GM18873 (cell line): ENCODE measurements around the gene NUP214.
"Not testable (repeated sequence)": the region's sequence is repeated elsewhere in the genome, so short reads cannot be mapped to it uniquely, and the experiment has no call there.

Experiments used
- ATAC-seq: cut with Tn5 transposase; IDR thresholded peaks from one replicate; pipeline ENCODE4 v1.9.1; 2021; ENCODE audit warnings: mild to moderate bottlenecking, moderate library complexity, moderate number of reproducible peaks; ENCODE audit not compliant: unreplicated experiment, low FRiP score

The NUP214 gene

GRCh38 chr9:131115360-131115742, 10.0 kb upstream of the NUP214 start:
- not testable (repeated sequence) for ATAC-seq

DNA sequence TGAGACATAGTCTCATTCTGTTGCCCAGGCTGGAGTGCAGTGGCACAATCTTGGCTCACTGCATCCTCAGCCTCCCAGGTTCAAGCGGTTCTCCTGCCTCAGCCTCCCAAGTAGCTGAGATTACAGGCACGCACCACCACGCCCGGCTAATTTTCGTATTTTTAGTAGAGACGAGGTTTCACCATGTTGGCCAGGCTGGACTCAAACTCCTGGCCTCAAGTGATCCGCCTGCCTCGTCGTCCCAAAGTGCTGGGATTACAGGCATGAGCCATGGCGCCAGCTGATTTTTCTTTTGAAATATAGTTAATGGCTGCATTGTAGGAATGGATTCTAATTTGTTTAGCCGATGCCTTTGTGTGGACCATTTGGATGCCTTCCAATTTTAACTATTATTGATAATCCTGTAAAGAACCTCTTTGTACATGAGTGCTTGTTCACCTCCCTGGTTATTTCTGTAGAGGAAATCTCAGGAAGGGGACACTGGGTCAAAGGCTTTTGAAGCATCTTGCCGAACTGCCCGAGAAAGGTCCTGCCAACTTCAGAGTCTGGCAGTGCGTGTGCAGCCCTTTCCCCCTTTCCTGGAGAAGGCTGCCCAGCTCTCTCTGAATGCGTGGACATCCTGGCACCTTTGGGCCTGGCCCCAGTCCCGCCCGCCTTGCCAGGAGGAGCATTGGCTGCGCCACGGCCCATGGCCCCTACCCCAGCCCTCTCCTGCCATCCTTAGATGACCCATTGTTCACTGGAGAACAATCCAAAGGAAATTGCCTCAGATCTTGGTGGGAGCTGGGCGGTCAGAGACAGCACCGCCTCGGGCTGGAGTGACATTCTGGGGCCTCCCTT, 8.9 kb upstream of the NUP214 start:
- no peak for ATAC-seq

GRCh38 chr9:131117121-131117761, 8.1 kb upstream of the NUP214 start:
- no peak for ATAC-seq

DNA sequence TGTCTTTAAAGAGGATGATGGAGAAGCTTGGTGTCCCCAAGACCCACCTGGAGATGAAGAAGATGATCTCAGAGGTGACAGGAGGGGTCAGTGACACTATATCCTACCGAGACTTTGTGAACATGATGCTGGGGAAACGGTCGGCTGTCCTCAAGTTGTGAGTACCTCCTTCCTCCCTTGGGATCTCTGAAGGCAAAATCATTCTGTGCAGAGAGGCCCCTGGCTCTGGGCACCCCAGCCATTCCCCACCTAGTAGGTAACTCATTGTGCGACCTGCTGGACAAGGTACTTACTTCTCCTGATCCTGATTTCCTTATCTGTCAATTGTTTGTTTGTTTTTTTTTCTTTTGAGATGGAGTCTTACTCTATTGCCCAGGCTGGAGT, 7.6 kb upstream of the NUP214 start:
- ATAC-seq, result no peak

DNA sequence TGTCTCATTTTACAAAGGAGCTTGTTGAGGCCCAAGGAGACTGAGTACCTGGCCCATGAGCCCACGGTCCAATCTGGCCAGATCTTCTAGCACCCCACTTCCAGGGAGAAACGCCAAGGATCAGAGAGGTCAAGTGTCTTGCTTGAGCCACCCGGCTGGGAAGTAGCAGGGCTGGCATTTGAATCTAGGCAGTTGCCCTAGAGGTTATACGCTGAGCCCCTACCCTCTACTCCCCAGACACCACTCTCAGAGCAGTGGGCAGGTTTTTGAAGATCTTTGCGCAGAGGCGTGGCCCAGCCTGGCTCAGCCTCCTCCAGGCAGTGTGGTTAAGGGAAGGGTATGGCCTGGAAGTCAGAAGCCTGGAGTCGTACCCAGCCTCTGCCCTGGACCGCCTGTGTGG, 5.8 kb upstream of the NUP214 start:
- ATAC-seq, result no peak

DNA sequence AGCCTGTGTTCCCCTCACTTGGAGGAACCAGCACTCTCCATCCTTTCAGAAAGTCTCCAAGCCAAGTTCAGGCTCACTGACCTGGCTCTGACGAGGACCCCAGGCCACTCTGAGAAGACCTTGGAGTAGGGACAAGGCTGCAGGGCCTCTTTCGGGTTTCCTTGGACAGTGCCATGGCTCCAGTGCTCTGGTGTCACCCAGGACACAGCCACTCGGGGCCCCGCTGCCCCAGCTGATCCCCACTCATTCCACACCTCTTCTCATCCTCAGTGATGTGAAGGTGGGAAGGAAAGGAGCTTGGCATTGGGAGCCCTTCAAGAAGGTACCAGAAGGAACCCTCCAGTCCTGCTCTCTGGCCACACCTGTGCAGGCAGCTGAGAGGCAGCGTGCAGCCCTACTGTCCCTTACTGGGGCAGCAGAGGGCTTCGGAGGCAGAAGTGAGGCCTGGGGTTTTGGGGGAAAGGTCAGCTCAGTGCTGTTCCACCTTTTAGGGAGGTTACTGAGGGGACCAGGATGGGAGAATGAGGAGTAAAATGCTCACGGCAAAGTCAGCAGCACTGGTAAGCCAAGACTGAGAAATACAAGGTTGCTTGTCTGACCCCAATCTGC, 4.7 kb upstream of the NUP214 start:
- no peak for ATAC-seq

DNA sequence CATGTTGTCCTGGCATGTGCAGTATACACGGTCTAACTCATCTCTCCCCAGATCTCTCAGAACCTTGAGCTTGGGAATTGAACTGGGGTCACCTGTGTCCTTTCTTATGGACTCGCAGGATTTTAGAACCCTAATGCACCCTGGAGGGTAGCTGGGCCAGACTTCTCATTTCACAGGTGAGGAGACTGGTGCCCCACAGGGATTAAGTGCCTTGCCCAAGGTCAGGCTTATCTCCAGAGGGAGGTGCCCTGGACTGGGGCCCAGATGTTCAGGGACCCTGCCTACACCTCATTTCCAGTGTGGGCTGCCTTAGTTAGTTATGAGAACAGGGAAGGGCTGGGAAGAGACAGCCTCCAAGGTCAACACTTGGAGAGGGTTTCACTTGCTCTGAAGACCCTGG, 4.0 kb upstream of the NUP214 start:
- ATAC-seq, result no peak

DNA sequence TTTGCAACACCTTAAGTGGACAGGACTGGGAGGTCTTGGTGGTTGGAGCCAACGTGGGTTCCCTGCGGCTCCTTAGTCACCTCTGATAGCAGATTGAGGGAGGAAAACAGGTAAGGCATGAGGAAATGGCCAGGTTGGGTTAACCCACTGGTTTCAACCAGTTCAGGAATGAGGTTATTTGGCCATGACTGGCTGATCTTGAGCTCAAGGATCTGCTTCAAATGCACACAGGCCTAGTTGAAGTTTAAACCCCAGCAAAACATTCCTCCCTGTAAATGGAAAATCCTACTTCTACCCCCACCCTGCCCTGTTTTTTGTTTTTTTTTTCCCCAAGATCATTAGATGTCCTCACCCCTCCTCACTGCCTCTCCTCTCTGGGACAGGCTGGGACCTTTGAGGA, 3.2 kb upstream of the NUP214 start:
- ATAC-seq, result no peak

DNA sequence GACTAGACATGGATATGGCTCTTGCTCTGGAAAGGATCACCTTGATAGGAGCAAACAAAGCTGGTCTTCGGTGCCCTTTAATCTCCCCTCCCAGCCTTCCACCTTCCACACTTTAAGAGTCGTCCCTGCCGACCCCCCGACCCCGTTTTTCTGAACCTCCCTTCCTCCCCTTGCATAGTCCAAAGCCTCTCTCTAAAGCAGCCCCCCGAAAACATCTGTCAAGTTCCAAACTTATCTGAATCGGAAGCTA, 423 bp upstream of the NUP214 start:
- ATAC-seq, result no peak

- no peak for ATAC-seq
These were observed 657 bp downstream of the NUP214 start for GRCh38 chr9:131126059-131126426.

- ATAC-seq, result no peak
These were observed 3.8 kb downstream of the NUP214 start for GRCh38 chr9:131129183-131129582.

DNA sequence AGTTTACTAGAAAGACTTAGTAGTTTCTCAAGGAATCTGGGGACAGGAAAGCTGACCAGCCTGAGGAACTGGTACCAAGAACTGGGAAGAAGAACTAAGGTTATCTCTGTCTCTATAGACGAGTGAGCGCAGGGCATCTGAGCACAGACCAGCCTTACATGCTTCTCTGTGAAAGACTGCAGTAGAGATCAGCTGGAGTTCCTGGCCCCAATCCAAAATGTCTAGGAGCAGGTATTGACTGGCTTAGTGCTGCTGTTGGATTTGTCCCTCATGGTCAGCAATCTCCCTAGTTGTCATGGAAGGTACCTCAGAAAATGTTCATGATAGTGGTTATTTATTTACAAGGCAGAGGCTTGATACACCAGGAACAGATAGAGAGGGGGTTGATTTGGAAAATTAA, 13.3 kb downstream of the NUP214 start:
- ATAC-seq, result no peak

- ATAC-seq, result no peak
These were observed 14.7 kb downstream of the NUP214 start for GRCh38 chr9:131140112-131140511.

GRCh38 chr9:131140550-131140949, 15.2 kb downstream of the NUP214 start:
- ATAC-seq, result no peak

DNA sequence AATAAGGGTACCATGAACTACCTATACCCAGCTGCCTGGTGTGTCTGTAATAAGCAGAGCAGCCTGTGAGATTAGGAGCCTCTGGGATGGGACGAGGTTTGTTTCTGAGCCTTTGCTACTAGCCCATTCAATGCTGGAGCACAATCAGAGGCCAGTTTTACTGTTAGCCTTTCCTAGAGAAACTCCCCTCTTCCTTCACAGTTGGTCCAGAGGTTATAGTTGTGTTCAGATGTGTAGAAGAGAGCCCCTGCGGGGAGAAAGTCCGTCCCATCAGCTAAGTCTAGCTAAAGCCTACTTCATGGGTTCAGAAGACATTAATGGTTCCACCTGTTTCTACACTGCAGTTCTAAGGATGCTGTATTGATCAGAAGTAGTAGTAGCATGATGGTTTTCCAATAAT, 16.8 kb downstream of the NUP214 start:
- no peak for ATAC-seq

DNA sequence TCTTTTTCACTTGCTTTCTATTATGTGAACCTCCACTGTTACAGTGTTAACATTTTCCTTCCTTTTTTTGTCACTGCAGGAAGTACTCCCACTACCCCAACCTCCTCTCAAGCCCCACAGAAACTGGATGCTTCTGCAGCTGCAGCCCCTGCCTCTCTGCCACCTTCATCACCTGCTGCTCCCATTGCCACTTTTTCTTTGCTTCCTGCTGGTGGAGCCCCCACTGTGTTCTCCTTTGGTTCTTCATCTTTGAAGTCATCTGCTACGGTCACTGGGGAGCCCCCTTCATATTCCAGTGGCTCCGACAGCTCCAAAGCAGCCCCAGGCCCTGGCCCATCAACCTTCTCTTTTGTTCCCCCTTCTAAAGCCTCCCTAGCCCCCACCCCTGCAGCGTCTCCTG, 18.8 kb downstream of the NUP214 start:
- ATAC-seq, result no peak

GRCh38 chr9:131145245-131145644, 19.9 kb downstream of the NUP214 start:
- no peak for ATAC-seq

DNA sequence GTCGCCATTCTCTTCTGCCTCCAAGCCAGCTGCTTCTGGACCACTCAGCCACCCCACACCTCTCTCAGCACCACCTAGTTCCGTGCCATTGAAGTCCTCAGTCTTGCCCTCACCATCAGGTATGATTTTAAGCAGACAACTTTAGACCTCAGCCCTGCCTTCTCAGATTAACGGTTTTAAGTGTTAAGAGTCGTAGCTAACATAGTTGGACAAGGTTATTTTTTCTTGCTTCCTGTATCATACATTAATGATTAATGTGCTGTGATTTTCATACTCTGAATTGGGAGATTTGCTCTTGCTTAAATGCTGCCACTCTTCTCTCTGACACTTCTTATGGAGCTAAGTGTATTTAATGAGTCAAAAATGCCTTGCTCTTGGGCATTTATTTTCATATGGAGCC, 20.8 kb downstream of the NUP214 start:
- ATAC-seq, result no peak

- no peak for ATAC-seq
These were observed 22.9 kb downstream of the NUP214 start for GRCh38 chr9:131148276-131148675.

GRCh38 chr9:131148966-131149687, 23.7 kb downstream of the NUP214 start:
- ATAC-seq, result no peak

- no peak for ATAC-seq
These were observed 24.3 kb downstream of the NUP214 start for GRCh38 chr9:131149688-131150053.

DNA sequence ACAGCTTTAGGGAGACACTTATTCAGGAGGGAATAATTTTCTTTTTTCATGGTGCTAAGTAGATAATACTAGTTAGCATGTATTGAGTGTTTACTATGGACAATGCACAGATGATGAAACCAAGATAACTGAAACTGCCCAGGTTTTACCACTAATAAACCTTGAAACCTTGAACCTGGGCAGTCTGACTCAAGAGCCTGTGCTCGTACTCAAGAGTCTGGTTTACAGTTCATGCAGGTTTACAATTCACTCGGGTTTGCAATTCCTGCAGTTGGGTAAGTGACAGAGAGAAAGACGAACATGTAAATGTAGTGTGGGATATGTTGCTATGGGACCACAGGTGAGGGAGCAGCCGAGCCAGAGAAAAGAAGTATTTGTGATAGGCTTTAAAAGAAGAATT, 28.2 kb downstream of the NUP214 start:
- ATAC-seq, result no peak
